ENCODE data around the gene REX1BD. TPM values are rescaled to one million over a fixed set of nuclear protein-coding genes. Genes with fewer than 3 reads are reported as not detected.

REX1BD gene
- total and polyA plus RNA-seq, 2 of the 8 experiments (the other 6 are each of a cell fraction or from before 2014, with no cell fraction given): 56.8 to 62.7 TPM

DNA sequence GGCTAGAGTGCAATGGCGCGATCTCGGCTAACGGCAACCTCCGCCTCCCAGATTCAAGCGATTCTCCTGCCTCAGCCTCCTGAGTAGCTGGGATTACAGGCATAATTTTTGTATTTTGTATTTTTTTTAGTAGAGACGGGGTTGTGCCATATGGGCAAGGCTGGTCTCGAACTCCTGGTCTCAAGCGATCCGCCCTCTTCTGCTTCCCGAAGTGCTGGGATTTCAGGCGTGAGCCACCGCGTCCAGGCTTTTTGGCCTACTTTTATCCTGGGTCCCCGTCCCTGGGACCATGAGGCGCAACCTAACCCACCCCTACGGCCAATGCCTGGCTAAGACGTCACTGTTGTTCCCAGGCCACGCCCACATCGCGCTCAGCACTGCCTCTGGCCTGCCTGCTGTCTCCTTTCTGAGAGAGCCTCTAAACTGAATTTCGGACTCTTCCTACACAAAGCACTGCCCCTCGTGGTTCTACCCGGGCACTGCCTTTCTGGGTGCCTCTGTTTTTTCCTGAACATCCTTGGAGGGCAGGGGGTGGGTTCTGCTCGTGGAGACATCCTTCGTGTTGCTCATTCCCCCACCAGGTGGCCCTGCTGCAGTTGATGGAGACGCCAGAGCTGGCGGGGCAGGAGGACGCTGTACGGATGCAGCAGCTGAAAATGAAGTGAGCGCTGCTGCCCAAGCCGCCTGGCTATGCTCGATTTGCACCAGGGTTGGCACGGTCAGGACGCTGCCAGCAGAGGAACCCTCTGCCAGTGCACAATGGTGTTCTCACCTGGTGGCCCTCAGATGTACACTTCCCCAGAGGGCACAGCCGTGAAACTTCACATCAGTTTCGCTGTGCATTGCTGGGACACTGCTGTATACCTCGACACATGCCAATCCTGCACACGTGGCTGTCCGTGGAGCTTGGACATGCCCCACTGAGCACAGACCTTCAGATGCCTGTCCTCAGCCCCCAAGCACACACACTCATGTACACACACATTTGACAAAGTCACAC, 2.0 kb downstream of the REX1BD start (continued):
- TF ChIP-seq CHD2 (IDR thresholded peaks at IDR 0.05; ENCODE audit: low read length): no peak
- TF ChIP-seq POLR2A (IDR thresholded peaks at IDR 0.05; ENCODE audit: control extremely low read depth in 1 of 2, low read depth in 2 of 2, low read length in 2 of 2): peak; percentile 71 to 72
- no peak for TF ChIP-seq SRF (IDR thresholded peaks at IDR 0.05; ENCODE audit: low read depth, low read length)
- TF ChIP-seq SP4 (IDR thresholded peaks at IDR 0.05; ENCODE audit: low read length): peak; percentile 58; the same call in 1 of the 2 replicates
- no peak for TF ChIP-seq JUN (IDR thresholded peaks at IDR 0.05; ENCODE audit: low read depth, low read length)
- TF ChIP-seq, protein P1, sequence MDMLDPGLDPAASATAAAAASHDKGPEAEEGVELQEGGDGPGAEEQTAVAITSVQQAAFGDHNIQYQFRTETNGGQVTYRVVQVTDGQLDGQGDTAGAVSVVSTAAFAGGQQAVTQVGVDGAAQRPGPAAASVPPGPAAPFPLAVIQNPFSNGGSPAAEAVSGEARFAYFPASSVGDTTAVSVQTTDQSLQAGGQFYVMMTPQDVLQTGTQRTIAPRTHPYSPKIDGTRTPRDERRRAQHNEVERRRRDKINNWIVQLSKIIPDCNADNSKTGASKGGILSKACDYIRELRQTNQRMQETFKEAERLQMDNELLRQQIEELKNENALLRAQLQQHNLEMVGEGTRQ (IDR thresholded peaks at IDR 0.05; ENCODE audit: low read length): no peak
- no peak for TF ChIP-seq TAF7 (optimal IDR thresholded peaks at IDR 0.05; ENCODE audit: borderline replicate concordance, low read depth, low read length)
- TF ChIP-seq PHF8 (conservative IDR thresholded peaks at IDR 0.05; ENCODE audit: low read depth, low read length): no peak; the same call in 1 of the 2 replicates
- TF ChIP-seq RXRA (IDR thresholded peaks at IDR 0.05; ENCODE audit: insufficient read depth, low read depth, low read length): no peak
- TF ChIP-seq JUND (IDR thresholded peaks at IDR 0.05; ENCODE audit: low read length): no peak
- TF ChIP-seq, protein P2, sequence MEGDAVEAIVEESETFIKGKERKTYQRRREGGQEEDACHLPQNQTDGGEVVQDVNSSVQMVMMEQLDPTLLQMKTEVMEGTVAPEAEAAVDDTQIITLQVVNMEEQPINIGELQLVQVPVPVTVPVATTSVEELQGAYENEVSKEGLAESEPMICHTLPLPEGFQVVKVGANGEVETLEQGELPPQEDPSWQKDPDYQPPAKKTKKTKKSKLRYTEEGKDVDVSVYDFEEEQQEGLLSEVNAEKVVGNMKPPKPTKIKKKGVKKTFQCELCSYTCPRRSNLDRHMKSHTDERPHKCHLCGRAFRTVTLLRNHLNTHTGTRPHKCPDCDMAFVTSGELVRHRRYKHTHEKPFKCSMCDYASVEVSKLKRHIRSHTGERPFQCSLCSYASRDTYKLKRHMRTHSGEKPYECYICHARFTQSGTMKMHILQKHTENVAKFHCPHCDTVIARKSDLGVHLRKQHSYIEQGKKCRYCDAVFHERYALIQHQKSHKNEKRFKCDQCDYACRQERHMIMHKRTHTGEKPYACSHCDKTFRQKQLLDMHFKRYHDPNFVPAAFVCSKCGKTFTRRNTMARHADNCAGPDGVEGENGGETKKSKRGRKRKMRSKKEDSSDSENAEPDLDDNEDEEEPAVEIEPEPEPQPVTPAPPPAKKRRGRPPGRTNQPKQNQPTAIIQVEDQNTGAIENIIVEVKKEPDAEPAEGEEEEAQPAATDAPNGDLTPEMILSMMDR (IDR thresholded peaks at IDR 0.05; ENCODE audit: control extremely low read depth in 1 of 3, insufficient read depth in 1 of 3, low read depth in 1 of 3, low read length in 3 of 3): peak; percentile 64 to 89 (median 75)
- no peak for TF ChIP-seq SUZ12 (IDR thresholded peaks at IDR 0.05; ENCODE audit: low read length)
- TF ChIP-seq TEAD4 (IDR thresholded peaks at IDR 0.05; ENCODE audit: low read depth, low read length): no peak; the same call in 1 of the 2 replicates
- TF ChIP-seq SP1 (IDR thresholded peaks at IDR 0.05; ENCODE audit: low read depth, low read length): peak; percentile 67; the same call in 1 of the 2 replicates
- no peak for TF ChIP-seq EP300 (IDR thresholded peaks at IDR 0.05; ENCODE audit: borderline replicate concordance in 1 of 2, low read depth in 2 of 2, low read length in 2 of 2)
- TF ChIP-seq, protein P3, sequence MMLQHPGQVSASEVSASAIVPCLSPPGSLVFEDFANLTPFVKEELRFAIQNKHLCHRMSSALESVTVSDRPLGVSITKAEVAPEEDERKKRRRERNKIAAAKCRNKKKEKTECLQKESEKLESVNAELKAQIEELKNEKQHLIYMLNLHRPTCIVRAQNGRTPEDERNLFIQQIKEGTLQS (IDR thresholded peaks at IDR 0.05; ENCODE audit: insufficient read depth, low read depth, low read length): no peak
- no peak for TF ChIP-seq NRF1 (IDR thresholded peaks at IDR 0.05; ENCODE audit: low read depth, low read length)
- peak; percentile 29 to 55; a peak in 3 of 4 replicates for TF ChIP-seq RAD21 (IDR thresholded peaks at IDR 0.05 in 1 of 2, conservative IDR thresholded peaks at IDR 0.05 in 1 of 2; ENCODE audit: low read depth in 2 of 2, low read length in 2 of 2)
- TF ChIP-seq TAF1 (IDR thresholded peaks at IDR 0.05; ENCODE audit: low read depth, low read length): peak; percentile 72
